ENCODE results near the gene HYLS1. TPM values are rescaled to one million over a fixed set of nuclear protein-coding genes. Genes with fewer than 3 reads are reported as not detected.

The HYLS1 gene
- total and polyA plus RNA-seq, 9 of the 15 experiments (the other 6 are each of a cell fraction or from before 2014, with no cell fraction given), result 2.7 to 8.2 (median 4.8) TPM

- Histone ChIP-seq H2AFZ (ENCODE audit: low read depth, low read length) (peak overlapping the region; percentile 80), H3K27me3 (ENCODE audit: control insufficient read depth in 2 of 2, insufficient read depth in 2 of 2, low read length in 2 of 2) (peaks cover 0 to 7% of the 10 kb centered on the region in 2 experiments; a peak in 2 of 5 replicates), H3K9ac (ENCODE audit: insufficient read depth in 1 of 2, low read depth in 2 of 2, low read length in 2 of 2) (no peak overlapping the region), H3K36me3 (ENCODE audit: control insufficient read depth, insufficient read depth, low read length) (no peaks in the 10 kb centered on the region), H3K27ac (ENCODE audit: extremely low read depth, low read depth, low read length) (no peak overlapping the region; the same call in 2 of the 3 replicates), H3K4me3 (no peak overlapping the region), H3K79me2 (ENCODE audit: control insufficient read depth, insufficient read depth, low read length) (no peaks in the 10 kb centered on the region), H3K4me2 (ENCODE audit: insufficient read depth, low read length) (peak overlapping the region; percentile 59), H3K4me1 (replicated peaks in 1 of 2; ENCODE audit: control insufficient read depth in 2 of 2, insufficient read depth in 2 of 2, low read length in 2 of 2) (peaks cover 0 to 3% of the 10 kb centered on the region in 2 experiments; a peak in 2 of 5 replicates), H3K9me1 (ENCODE audit: control insufficient read depth, insufficient read depth, low read length) (no peaks in the 10 kb centered on the region), H3K9me3 (replicated peaks; ENCODE audit: control insufficient read depth, insufficient read depth, low read depth, low read length) (no peaks in the 10 kb centered on the region; the same call in 1 of the 2 replicates), H4K20me1 (replicated peaks; ENCODE audit: control insufficient read depth, insufficient read depth, low read length) (no peaks in the 10 kb centered on the region)
- in situ Hi-C loops (cut with MboI), result loop anchor here (10.0 to 25.0 kb wide), 3 partner anchors 320 to 912 kb away; partner anchors contain the start of gene CCDC15
- 10% methylated on average over 8 of the region's 8 CpGs for WGBS (ENCODE audit: insufficient coverage, low coverage, missing lambda C conversion rate)
- FAIRE-seq (peak; percentile 95), DNase-seq (ENCODE audit: extremely low read depth in 1 of 4, low spot score in 3 of 4) (peak; percentile 37 to 86 (median 58)), ATAC-seq (peak; percentile 98)
- CTCF ChIA-PET (ENCODE audit: low intra/inter-chr PET ratio), result interaction anchor here (0.6 to 0.7 kb wide), 2 partner anchors 211 to 784 kb away, joined by 3 to 4 read pairs; no protein-coding TSS in a partner anchor
- BruUV-seq (replicated peaks), result no TSS peak
- POLR2A ChIA-PET, result interaction anchor here (0.6 kb wide), 1 partner anchor 18 kb away, joined by 3 read pairs; no protein-coding TSS in a partner anchor
- intact Hi-C loops (cut with micrococcal nuclease), result loop anchor here (1.0 to 5.0 kb wide), 6 partner anchors 102 to 912 kb away; partner anchors contain the start of gene CHEK1
- no peak for TF ChIP-seq E2F5 (CRISPR knock-in tag; IDR thresholded peaks at IDR 0.05)
- TF ChIP-seq ZNF212 (CRISPR knock-in tag; IDR thresholded peaks at IDR 0.05), result no peak
- 0 out of 2 replicates have a peak, but pooled peaks have one; percentile 31 for TF ChIP-seq CHAMP1 (IDR thresholded peaks at IDR 0.05)
- TF ChIP-seq SMC3 (conservative IDR thresholded peaks at IDR 0.05; ENCODE audit: insufficient read depth, low read depth, low read length), result peak; percentile 78
- TF ChIP-seq REST (IDR thresholded peaks at IDR 0.05; ENCODE audit: borderline replicate concordance), result peak; percentile 72; the same call in 1 of the 2 replicates
- no peak for TF ChIP-seq REST (CRISPR knock-in tag; IDR thresholded peaks at IDR 0.05; ENCODE audit: low read depth)
- peak; percentile 89 to 92 for TF ChIP-seq RAD21 (CRISPR knock-in tag; conservative IDR thresholded peaks at IDR 0.05 in 1 of 2, IDR thresholded peaks at IDR 0.05 in 1 of 2)
These were observed 12.8 kb upstream of the HYLS1 start for GRCh38 chr11:125874556-125875124.

Data from K562 (cell line).